ENCODE data around the gene KAT2A.
"Not testable (repeated sequence)": the region's sequence is repeated elsewhere in the genome, so short reads cannot be mapped to it uniquely, and the experiment has no call there.

Gene KAT2A

DNA sequence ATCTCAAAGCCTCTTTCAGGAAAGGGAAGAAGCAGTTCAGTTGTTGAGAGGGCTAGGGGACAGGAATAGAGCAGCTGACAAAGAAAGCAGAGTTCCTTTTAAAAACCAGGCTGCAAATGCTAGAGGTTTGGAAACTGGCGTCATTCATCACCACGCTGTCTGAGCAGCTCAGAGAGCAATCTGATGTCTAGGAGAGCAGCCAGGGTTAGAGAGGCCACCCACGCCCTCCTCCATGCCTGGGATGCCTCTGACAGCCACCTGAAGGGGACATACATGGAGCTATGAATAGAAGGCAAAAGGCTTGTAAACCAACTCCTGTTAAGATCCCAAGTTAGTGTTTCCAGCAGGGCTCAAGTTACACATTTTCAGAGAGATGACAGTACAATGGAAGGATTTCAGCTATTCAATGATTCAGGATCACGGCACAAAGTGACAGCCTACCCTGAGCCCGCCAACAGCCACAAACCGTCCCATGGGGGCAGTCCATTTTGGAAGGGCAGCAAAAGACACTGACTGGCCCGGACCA is 21.3 kb upstream of the KAT2A start:
- ATAC-seq = peak; percentile 87
- TF ChIP-seq ZFP30 (CRISPR knock-in tag; IDR thresholded peaks at IDR 0.05) (no peak), SNAI2 (CRISPR knock-in tag; IDR thresholded peaks at IDR 0.05) (no peak), ESRRG (CRISPR knock-in tag; IDR thresholded peaks at IDR 0.05) (no peak), TCF4 (CRISPR knock-in tag; IDR thresholded peaks at IDR 0.05; ENCODE audit: borderline replicate concordance) (no peak), ISL1 (CRISPR knock-in tag; IDR thresholded peaks at IDR 0.05) (no peak), ZNF70 (CRISPR knock-in tag; IDR thresholded peaks at IDR 0.05) (no peak), PPARA (CRISPR knock-in tag; IDR thresholded peaks at IDR 0.05; ENCODE audit: borderline replicate concordance) (no peak), ZNF8 (CRISPR knock-in tag; IDR thresholded peaks at IDR 0.05) (no peak), GLIS3 (CRISPR knock-in tag; IDR thresholded peaks at IDR 0.05) (no peak), CSDC2 (CRISPR knock-in tag; IDR thresholded peaks at IDR 0.05) (no peak), TOX (CRISPR knock-in tag; IDR thresholded peaks at IDR 0.05; ENCODE audit: borderline replicate concordance) (no peak), OSR1 (CRISPR knock-in tag; IDR thresholded peaks at IDR 0.05) (no peak)
- TF ChIP-seq, protein P1, sequence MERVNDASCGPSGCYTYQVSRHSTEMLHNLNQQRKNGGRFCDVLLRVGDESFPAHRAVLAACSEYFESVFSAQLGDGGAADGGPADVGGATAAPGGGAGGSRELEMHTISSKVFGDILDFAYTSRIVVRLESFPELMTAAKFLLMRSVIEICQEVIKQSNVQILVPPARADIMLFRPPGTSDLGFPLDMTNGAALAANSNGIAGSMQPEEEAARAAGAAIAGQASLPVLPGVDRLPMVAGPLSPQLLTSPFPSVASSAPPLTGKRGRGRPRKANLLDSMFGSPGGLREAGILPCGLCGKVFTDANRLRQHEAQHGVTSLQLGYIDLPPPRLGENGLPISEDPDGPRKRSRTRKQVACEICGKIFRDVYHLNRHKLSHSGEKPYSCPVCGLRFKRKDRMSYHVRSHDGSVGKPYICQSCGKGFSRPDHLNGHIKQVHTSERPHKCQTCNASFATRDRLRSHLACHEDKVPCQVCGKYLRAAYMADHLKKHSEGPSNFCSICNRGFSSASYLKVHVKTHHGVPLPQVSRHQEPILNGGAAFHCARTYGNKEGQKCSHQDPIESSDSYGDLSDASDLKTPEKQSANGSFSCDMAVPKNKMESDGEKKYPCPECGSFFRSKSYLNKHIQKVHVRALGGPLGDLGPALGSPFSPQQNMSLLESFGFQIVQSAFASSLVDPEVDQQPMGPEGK (CRISPR knock-in tag; IDR thresholded peaks at IDR 0.05; ENCODE audit: borderline replicate concordance) = no peak
- TF ChIP-seq, protein P2, sequence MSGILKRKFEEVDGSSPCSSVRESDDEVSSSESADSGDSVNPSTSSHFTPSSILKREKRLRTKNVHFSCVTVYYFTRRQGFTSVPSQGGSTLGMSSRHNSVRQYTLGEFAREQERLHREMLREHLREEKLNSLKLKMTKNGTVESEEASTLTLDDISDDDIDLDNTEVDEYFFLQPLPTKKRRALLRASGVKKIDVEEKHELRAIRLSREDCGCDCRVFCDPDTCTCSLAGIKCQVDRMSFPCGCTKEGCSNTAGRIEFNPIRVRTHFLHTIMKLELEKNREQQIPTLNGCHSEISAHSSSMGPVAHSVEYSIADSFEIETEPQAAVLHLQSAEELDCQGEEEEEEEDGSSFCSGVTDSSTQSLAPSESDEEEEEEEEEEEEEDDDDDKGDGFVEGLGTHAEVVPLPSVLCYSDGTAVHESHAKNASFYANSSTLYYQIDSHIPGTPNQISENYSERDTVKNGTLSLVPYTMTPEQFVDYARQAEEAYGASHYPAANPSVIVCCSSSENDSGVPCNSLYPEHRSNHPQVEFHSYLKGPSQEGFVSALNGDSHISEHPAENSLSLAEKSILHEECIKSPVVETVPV (CRISPR knock-in tag; IDR thresholded peaks at IDR 0.05) = no peak
- TF ChIP-seq, protein P3, sequence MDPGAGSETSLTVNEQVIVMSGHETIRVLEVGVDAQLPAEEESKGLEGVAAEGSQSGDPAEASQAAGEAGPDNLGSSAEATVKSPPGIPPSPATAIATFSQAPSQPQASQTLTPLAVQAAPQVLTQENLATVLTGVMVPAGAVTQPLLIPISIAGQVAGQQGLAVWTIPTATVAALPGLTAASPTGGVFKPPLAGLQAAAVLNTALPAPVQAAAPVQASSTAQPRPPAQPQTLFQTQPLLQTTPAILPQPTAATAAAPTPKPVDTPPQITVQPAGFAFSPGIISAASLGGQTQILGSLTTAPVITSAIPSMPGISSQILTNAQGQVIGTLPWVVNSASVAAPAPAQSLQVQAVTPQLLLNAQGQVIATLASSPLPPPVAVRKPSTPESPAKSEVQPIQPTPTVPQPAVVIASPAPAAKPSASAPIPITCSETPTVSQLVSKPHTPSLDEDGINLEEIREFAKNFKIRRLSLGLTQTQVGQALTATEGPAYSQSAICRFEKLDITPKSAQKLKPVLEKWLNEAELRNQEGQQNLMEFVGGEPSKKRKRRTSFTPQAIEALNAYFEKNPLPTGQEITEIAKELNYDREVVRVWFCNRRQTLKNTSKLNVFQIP (CRISPR knock-in tag; IDR thresholded peaks at IDR 0.05; ENCODE audit: borderline replicate concordance, low read depth) = no peak

DNA sequence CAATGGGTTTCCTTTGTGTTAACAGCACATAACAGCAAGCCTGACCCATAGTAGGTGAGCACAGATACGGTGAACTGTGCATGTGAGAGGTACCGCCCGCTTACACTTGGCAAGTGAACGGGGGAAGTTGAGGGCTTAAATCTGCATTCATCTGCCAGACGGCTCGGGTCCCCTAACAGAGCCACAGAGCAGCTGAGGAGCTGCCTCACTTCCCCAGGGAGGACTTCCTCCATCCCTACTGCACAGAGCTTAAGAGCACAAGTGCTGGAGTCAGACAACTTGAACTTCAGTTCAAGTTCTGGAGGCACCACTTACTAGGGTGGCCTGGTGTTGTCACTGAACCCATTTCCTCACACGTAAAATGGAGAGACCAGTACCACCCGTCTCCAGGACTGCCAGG is 20.2 kb upstream of the KAT2A start:
- TF ChIP-seq ZFP30 (CRISPR knock-in tag; IDR thresholded peaks at IDR 0.05) (no peak), ISL1 (CRISPR knock-in tag; IDR thresholded peaks at IDR 0.05) (no peak), PPARA (CRISPR knock-in tag; IDR thresholded peaks at IDR 0.05; ENCODE audit: borderline replicate concordance) (no peak), CSDC2 (CRISPR knock-in tag; IDR thresholded peaks at IDR 0.05) (no peak), ZFP3 (CRISPR knock-in tag; IDR thresholded peaks at IDR 0.05) (no peak), OSR1 (CRISPR knock-in tag; IDR thresholded peaks at IDR 0.05) (no peak), BACH2 (CRISPR knock-in tag; IDR thresholded peaks at IDR 0.05; ENCODE audit: borderline replicate concordance) (no peak), ZNF565 (CRISPR knock-in tag; conservative IDR thresholded peaks at IDR 0.05; ENCODE audit: low read depth) (no peak), SNAI2 (CRISPR knock-in tag; IDR thresholded peaks at IDR 0.05) (no peak), ZNF8 (CRISPR knock-in tag; IDR thresholded peaks at IDR 0.05) (no peak), ZC3H10 (CRISPR knock-in tag; IDR thresholded peaks at IDR 0.05) (no peak), ZNF70 (CRISPR knock-in tag; IDR thresholded peaks at IDR 0.05) (no peak)
- TF ChIP-seq, protein P4, sequence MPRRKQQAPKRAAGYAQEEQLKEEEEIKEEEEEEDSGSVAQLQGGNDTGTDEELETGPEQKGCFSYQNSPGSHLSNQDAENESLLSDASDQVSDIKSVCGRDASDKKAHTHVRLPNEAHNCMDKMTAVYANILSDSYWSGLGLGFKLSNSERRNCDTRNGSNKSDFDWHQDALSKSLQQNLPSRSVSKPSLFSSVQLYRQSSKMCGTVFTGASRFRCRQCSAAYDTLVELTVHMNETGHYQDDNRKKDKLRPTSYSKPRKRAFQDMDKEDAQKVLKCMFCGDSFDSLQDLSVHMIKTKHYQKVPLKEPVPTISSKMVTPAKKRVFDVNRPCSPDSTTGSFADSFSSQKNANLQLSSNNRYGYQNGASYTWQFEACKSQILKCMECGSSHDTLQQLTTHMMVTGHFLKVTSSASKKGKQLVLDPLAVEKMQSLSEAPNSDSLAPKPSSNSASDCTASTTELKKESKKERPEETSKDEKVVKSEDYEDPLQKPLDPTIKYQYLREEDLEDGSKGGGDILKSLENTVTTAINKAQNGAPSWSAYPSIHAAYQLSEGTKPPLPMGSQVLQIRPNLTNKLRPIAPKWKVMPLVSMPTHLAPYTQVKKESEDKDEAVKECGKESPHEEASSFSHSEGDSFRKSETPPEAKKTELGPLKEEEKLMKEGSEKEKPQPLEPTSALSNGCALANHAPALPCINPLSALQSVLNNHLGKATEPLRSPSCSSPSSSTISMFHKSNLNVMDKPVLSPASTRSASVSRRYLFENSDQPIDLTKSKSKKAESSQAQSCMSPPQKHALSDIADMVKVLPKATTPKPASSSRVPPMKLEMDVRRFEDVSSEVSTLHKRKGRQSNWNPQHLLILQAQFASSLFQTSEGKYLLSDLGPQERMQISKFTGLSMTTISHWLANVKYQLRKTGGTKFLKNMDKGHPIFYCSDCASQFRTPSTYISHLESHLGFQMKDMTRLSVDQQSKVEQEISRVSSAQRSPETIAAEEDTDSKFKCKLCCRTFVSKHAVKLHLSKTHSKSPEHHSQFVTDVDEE (CRISPR knock-in tag; IDR thresholded peaks at IDR 0.05) = no peak
- TF ChIP-seq, protein P2 (CRISPR knock-in tag; IDR thresholded peaks at IDR 0.05) = no peak
- TF ChIP-seq, protein P5, sequence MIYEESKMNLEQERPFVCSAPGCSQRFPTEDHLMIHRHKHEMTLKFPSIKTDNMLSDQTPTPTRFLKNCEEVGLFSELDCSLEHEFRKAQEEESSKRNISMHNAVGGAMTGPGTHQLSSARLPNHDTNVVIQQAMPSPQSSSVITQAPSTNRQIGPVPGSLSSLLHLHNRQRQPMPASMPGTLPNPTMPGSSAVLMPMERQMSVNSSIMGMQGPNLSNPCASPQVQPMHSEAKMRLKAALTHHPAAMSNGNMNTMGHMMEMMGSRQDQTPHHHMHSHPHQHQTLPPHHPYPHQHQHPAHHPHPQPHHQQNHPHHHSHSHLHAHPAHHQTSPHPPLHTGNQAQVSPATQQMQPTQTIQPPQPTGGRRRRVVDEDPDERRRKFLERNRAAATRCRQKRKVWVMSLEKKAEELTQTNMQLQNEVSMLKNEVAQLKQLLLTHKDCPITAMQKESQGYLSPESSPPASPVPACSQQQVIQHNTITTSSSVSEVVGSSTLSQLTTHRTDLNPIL (CRISPR knock-in tag; IDR thresholded peaks at IDR 0.05; ENCODE audit: low read depth) = no peak
- TF ChIP-seq, protein P3 (CRISPR knock-in tag; IDR thresholded peaks at IDR 0.05; ENCODE audit: borderline replicate concordance, low read depth) = no peak
- TF ChIP-seq, protein P1 (CRISPR knock-in tag; IDR thresholded peaks at IDR 0.05; ENCODE audit: borderline replicate concordance) = no peak
- no peak for ATAC-seq

DNA sequence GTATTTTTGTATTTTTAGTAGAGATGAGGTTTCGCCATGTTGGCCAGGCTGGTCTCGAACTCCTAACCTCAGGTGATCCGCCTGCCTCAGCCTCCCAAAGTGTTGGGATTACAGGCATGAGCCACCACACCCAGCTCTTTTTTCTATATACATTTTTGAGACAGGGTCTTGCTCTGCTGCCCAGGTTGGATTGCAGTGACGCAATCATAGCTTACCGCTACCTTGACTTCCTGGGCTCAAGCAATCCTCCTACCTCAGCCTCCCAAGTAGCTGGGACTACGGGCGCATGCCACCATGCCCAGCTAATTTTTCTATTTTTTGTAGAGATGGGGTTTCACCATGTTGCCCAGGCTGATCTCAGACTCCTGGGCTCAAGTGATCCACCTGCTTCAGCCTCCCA is 19.5 kb upstream of the KAT2A start:
- ATAC-seq = not testable (repeated sequence)
